Type B pancreatic cell (in vitro differentiated cells): ENCODE results near the gene MGST1. TPM values are rescaled to one million over a fixed set of nuclear protein-coding genes. Genes with fewer than 3 reads are reported as not detected.

ENCODE experiments used
- DNase-seq: peaks from one replicate; pipeline ENCODE4 v3.0.0; 2021; ENCODE audit warnings: mixed read lengths; ENCODE audit not compliant: unreplicated experiment; ENCODE audit errors: extremely low spot score
- H3K27ac Mint-ChIP-seq: 2 replicates; pipeline ENCODE4 v1.8.0; 2021; ENCODE audit warnings: mild to moderate bottlenecking, mixed read lengths
- H3K27me3 Mint-ChIP-seq: 2 replicates; pipeline ENCODE4 v1.8.0; 2021; ENCODE audit warnings: mixed read lengths
- H3K36me3 Mint-ChIP-seq: 2 replicates; pipeline ENCODE4 v1.8.0; 2021; ENCODE audit warnings: mixed read lengths
- H3K4me1 Mint-ChIP-seq: one replicate; pipeline ENCODE4 v1.8.0; 2021; ENCODE audit warnings: mixed read lengths; ENCODE audit not compliant: unreplicated experiment
- H3K4me3 Mint-ChIP-seq: 2 replicates; pipeline ENCODE4 v1.8.0; 2021; ENCODE audit warnings: mild to moderate bottlenecking, mixed read lengths
- H3K9me3 Mint-ChIP-seq: 2 replicates; pipeline ENCODE4 v1.8.0; 2021; ENCODE audit warnings: mixed read lengths
- CTCF ChIP-seq: fragments of 200-600 bp; sonication (generic); conservative IDR thresholded peaks from 2 replicates; pipeline ENCODE4 v1.5.0; 2021; ENCODE audit warnings: antibody characterized with exemption, mild to moderate bottlenecking
- total RNA-seq: library from RNA; stranded (reverse); gene quantifications from 2 replicates; pipeline ENCODE4 v1.2.1, GENCODE V29; 2021; ENCODE audit warnings: low replicate concordance

Gene MGST1
- total RNA-seq, 1 donor from 2014 or later = 71.6 TPM

DNA sequence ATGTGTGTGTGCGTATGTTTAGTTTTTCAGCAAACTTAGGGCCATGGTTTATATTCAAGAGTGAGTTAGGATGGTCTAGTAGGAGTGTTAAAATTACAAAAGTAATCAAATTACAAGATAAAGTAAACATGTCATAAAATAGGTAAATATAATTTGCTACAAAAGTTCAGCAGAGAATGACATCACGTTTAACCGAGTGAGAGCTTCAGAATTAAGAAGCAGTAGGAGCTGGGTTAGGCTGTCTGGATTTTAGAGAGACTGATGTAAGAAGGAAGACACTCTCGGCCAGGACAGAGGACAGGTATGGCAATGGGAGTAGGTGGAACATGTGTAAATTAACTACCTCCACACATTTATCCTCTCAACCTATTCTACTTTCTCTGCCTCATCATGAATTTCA is 11.6 kb upstream of the MGST1 start:
- Mint-ChIP-seq H3K27me3 (peaks cover 5% of the 10 kb centered on the region), H3K36me3 (no peaks in the 10 kb centered on the region), H3K4me1 (no peaks in the 10 kb centered on the region), H3K9me3 (peaks cover 8% of the 10 kb centered on the region), H3K27ac (no peak overlapping the region), H3K4me3 (no peak overlapping the region)
- no peak for TF ChIP-seq CTCF
- no peak for DNase-seq

DNA sequence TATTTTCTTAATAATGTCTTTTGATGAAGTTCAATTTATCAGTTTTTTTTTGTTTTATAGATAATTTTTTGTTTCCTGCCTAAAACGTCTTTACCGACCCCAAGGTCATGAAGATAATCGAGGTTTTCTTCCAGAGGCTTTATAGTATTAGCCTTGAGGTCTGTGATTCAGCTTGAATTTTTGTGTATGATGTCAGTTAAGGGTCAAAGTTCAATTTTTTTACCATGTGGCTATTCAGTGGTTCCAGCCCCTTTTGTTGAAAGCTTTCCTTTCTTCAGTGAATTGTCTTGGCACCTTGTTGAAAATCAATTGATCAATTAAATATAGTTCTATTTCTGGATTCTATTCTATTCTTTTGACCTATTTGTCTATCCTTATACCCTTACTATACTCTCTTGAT is 3.2 kb upstream of the MGST1 start:
- H3K36me3 Mint-ChIP-seq = peaks cover 6% of the 10 kb centered on the region
- peaks cover 11% of the 10 kb centered on the region for H3K4me1 Mint-ChIP-seq
- DNase-seq = no peak
- H3K9me3 Mint-ChIP-seq = peaks cover 4% of the 10 kb centered on the region
- no peak overlapping the region for H3K27ac Mint-ChIP-seq
- H3K27me3 Mint-ChIP-seq = peaks cover 9% of the 10 kb centered on the region
- no peak for TF ChIP-seq CTCF
- no peak overlapping the region for H3K4me3 Mint-ChIP-seq

DNA sequence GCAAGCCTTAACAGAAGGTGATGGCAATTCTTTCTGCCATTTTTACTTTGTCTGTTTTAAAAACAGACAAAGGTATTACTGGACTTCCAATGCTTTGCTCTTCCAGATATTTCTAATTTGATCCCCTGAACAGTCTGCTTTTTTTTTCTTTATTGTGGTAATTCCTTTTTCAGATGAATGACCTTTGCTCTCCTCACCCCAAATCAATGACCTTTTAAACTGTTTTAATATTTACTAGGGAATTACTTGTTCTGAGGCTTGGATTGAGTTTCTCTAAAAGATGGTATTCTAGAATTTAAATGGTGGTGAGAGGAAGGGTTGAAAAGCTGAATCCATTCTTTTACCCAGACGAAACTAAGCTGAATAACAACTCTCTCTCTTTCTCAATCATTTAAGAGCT is 2.3 kb upstream of the MGST1 start:
- Mint-ChIP-seq H3K9me3 (peaks cover 4% of the 10 kb centered on the region), H3K4me1 (peaks cover 12% of the 10 kb centered on the region), H3K4me3 (no peak overlapping the region), H3K36me3 (peaks cover 8% of the 10 kb centered on the region), H3K27me3 (peaks cover 9% of the 10 kb centered on the region), H3K27ac (no peak overlapping the region)
- no peak for TF ChIP-seq CTCF
- no peak for DNase-seq

- Mint-ChIP-seq H3K4me1 (peaks cover 17% of the 10 kb centered on the region), H3K9me3 (peaks cover 4% of the 10 kb centered on the region), H3K36me3 (peaks cover 12% of the 10 kb centered on the region), H3K27ac (peak overlapping the region; percentile 85), H3K4me3 (peak overlapping the region; percentile 95), H3K27me3 (peaks cover 9% of the 10 kb centered on the region)
- no peak for DNase-seq
- TF ChIP-seq CTCF = no peak
Measured at GRCh38 chr12:16346958-16347357, 487 bp upstream of the MGST1 start.

GRCh38 chr12:16348435-16349130 is 1.1 kb downstream of the MGST1 start:
- Mint-ChIP-seq H3K27ac (peak overlapping the region; percentile 85), H3K4me1 (peaks cover 17% of the 10 kb centered on the region), H3K27me3 (peaks cover 9% of the 10 kb centered on the region), H3K36me3 (peaks cover 21% of the 10 kb centered on the region), H3K4me3 (peak overlapping the region; percentile 95), H3K9me3 (peaks cover 4% of the 10 kb centered on the region)
- no peak for TF ChIP-seq CTCF
- DNase-seq = no peak
